Ishikawa (cell line): Measurements from ENCODE around the gene ARFGEF3.

ENCODE experiments used
- CEBPB ChIP-seq: IDR thresholded peaks from 2 replicates; pipeline ENCODE4 v1.6.1; 2012
- CREB1 ChIP-seq: IDR thresholded peaks from 2 replicates; pipeline ENCODE4 v1.6.1; 2012; ENCODE audit warnings: low read depth
- EGR1 ChIP-seq: IDR thresholded peaks from 2 replicates; pipeline ENCODE4 v1.6.1; 2012
- EP300 ChIP-seq: IDR thresholded peaks from 2 replicates; pipeline ENCODE4 v1.6.1; 2012; ENCODE audit warnings: borderline replicate concordance
- RAD21 ChIP-seq: IDR thresholded peaks from 2 replicates; pipeline ENCODE4 v1.6.1; 2012; ENCODE audit warnings: low read depth
- TAF1 ChIP-seq: IDR thresholded peaks from 2 replicates; pipeline ENCODE4 v1.6.1; 2012; ENCODE audit warnings: low read depth, mild to moderate bottlenecking
- TEAD4 ChIP-seq: IDR thresholded peaks from 2 replicates; pipeline ENCODE4 v1.6.1; 2012
- YY1 ChIP-seq: IDR thresholded peaks from 2 replicates; pipeline ENCODE4 v1.6.1; 2012; ENCODE audit warnings: low read depth
- TF ChIP-seq, protein P1 (sequence below): IDR thresholded peaks from 2 replicates; pipeline ENCODE4 v1.6.1; 2012; ENCODE audit warnings: low read depth, mild to moderate bottlenecking
- TF ChIP-seq, protein P2 (sequence below): IDR thresholded peaks from 2 replicates; pipeline ENCODE4 v1.6.1; 2012

GRCh38 chr6:138198430-138199091 is 36.8 kb downstream of the ARFGEF3 start:
- TF ChIP-seq, protein P1, sequence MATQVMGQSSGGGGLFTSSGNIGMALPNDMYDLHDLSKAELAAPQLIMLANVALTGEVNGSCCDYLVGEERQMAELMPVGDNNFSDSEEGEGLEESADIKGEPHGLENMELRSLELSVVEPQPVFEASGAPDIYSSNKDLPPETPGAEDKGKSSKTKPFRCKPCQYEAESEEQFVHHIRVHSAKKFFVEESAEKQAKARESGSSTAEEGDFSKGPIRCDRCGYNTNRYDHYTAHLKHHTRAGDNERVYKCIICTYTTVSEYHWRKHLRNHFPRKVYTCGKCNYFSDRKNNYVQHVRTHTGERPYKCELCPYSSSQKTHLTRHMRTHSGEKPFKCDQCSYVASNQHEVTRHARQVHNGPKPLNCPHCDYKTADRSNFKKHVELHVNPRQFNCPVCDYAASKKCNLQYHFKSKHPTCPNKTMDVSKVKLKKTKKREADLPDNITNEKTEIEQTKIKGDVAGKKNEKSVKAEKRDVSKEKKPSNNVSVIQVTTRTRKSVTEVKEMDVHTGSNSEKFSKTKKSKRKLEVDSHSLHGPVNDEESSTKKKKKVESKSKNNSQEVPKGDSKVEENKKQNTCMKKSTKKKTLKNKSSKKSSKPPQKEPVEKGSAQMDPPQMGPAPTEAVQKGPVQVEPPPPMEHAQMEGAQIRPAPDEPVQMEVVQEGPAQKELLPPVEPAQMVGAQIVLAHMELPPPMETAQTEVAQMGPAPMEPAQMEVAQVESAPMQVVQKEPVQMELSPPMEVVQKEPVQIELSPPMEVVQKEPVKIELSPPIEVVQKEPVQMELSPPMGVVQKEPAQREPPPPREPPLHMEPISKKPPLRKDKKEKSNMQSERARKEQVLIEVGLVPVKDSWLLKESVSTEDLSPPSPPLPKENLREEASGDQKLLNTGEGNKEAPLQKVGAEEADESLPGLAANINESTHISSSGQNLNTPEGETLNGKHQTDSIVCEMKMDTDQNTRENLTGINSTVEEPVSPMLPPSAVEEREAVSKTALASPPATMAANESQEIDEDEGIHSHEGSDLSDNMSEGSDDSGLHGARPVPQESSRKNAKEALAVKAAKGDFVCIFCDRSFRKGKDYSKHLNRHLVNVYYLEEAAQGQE, result no peak
- TF ChIP-seq YY1 (no peak), EGR1 (no peak), CREB1 (no peak), TAF1 (no peak), RAD21 (no peak), TEAD4 (no peak), EP300 (no peak), CEBPB (no peak)
- TF ChIP-seq, protein P2, sequence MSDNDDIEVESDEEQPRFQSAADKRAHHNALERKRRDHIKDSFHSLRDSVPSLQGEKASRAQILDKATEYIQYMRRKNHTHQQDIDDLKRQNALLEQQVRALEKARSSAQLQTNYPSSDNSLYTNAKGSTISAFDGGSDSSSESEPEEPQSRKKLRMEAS, result no peak
